DMS114 treated with DMSO at 0.1 percent for 48 hours (cell line): ENCODE results near the gene TRMT6.

Experiments used
- DNase-seq: peaks from one replicate; lab custom pipeline; 2025; ENCODE audit not compliant: unreplicated experiment; lab: John Stamatoyannopoulos, UW

Gene TRMT6

GRCh38 chr20:5950271-5951031 lies at the start of gene TRMT6, which contains the start of gene MCM8:
TSS of gene TRMT6 (minus strand) at chr20:5950533. CDS start at chr20:5950405, 128 bp downstream.
TSS of gene MCM8 (plus strand) at chr20:5950652. CDS start at chr20:5952016, 1,364 bp downstream.
- DNase-seq, result peak; percentile 96

GRCh38 chr20:5999783-6000182 lies 49.5 kb upstream of the TRMT6 start:
- no peak for DNase-seq

GRCh38 chr20:5996765-5997164 lies 46.4 kb upstream of the TRMT6 start:
- DNase-seq, result no peak

GRCh38 chr20:5991623-5992441 lies 41.5 kb upstream of the TRMT6 start:
- DNase-seq, result no peak

GRCh38 chr20:5990946-5991345 lies 40.6 kb upstream of the TRMT6 start:
- no peak for DNase-seq

GRCh38 chr20:5989539-5989938 lies 39.2 kb upstream of the TRMT6 start:
- no peak for DNase-seq

GRCh38 chr20:5987383-5987782 lies 37.0 kb upstream of the TRMT6 start:
- no peak for DNase-seq

- no peak for DNase-seq
Measured at GRCh38 chr20:5980720-5981538, 30.6 kb upstream of the TRMT6 start.

- DNase-seq, result no peak
Measured at GRCh38 chr20:5979801-5980200, 29.5 kb upstream of the TRMT6 start.

- no peak for DNase-seq
Measured at GRCh38 chr20:5977975-5978374, 27.6 kb upstream of the TRMT6 start.

GRCh38 chr20:5977223-5977622 lies 26.9 kb upstream of the TRMT6 start:
- no peak for DNase-seq

GRCh38 chr20:5975778-5976177 lies 25.4 kb upstream of the TRMT6 start:
- DNase-seq, result no peak

GRCh38 chr20:5974531-5974930 lies 24.2 kb upstream of the TRMT6 start:
- no peak for DNase-seq

- no peak for DNase-seq
Measured at GRCh38 chr20:5973971-5974370, 23.6 kb upstream of the TRMT6 start.

GRCh38 chr20:5973172-5973571 lies 22.8 kb upstream of the TRMT6 start:
- no peak for DNase-seq

GRCh38 chr20:5971203-5971602 lies 20.9 kb upstream of the TRMT6 start:
- no peak for DNase-seq

GRCh38 chr20:5970381-5970780 lies 20.0 kb upstream of the TRMT6 start:
- no peak for DNase-seq

- no peak for DNase-seq
Measured at GRCh38 chr20:5969940-5970339, 19.6 kb upstream of the TRMT6 start.

- DNase-seq, result no peak
Measured at GRCh38 chr20:5969348-5969935, 19.1 kb upstream of the TRMT6 start.

GRCh38 chr20:5968462-5968861 lies 18.1 kb upstream of the TRMT6 start:
- no peak for DNase-seq

GRCh38 chr20:5967469-5967868 lies 17.1 kb upstream of the TRMT6 start:
- no peak for DNase-seq
